ENCODE measurements around the gene MAP1LC3B2. TPM values are rescaled to one million over a fixed set of nuclear protein-coding genes. Genes with fewer than 3 reads are reported as not detected.

MAP1LC3B2 gene
- total RNA-seq, 1 donor from 2014 or later, result not detected

DNA sequence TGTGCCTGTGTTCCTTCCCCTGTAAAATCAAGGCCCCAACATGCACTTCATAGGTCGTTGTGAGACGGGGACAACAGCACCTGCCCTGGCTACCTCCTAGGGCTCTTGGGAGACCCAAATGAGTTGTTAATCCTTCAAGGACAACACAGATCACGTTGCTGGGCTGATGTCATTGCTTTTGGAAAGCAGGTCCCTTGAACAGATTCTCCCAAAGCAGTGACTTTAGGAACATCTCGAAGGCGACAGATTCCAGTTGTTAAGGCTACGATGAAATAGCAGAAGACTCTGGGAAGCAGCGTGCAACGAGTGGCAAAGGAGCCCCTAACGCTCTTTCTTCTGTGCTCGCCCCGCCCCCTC lies 26.2 kb upstream of the MAP1LC3B2 start:
- H3K4me1 Mint-ChIP-seq (ENCODE audit: unreplicated experiment), result peaks cover 2% of the 10 kb centered on the region

DNA sequence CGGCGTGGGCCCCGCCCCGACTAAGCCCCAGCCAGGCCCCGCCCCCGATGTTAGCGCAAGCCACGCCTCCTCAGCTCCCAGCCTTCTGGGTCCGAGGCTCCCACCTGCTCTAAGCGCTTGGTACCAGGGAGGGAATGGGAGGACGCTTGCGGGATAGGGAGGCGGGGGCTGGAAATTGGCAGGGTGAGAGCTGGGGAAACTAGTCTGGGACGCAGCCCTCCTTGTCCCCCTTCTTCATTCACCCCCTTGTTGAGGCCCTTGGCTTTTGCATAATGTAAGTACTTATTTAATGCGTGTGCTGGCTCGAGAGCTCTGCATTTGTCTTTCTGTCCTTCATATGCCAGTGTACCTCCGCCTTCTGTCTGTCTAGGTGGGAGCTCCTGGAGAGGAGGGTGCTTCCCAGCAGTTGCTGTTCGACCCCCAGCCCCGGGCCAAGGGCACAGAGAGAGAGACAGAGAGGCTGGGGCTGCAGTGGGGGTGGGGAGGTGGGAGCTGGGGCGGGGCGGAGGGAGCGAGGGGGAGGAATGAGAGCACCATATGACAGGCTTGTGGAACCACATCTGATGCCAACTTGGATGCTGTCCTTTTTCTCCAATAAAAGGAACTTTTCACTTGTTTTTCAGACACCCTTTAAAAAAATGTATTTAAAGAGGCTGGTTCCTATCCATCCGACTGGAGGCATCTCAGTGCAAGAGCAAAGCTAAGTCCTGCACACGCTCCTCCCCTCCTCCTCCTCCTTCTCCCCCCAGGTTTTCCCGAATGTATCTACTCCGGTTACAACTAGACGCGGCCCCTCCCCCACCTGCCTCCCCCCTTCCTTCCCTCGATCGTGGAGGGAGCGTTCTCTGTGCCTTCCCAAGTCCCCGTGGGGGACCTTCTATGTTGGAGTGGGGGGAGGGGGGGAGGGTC lies 25.6 kb upstream of the MAP1LC3B2 start:
- Mint-ChIP-seq H3K4me1 (ENCODE audit: unreplicated experiment) (peaks cover 3% of the 10 kb centered on the region), H3K9me3 (ENCODE audit: unreplicated experiment) (no peaks in the 10 kb centered on the region), H3K27ac (ENCODE audit: unreplicated experiment) (no peak overlapping the region)

More for the DNA sequence above, 26.2 kb upstream of the MAP1LC3B2 start:
- H3K9me3 Mint-ChIP-seq (ENCODE audit: unreplicated experiment), result no peaks in the 10 kb centered on the region
- no peak for DNase-seq (ENCODE audit: low spot score)
- H3K27me3 Mint-ChIP-seq (ENCODE audit: unreplicated experiment), result peaks cover 6% of the 10 kb centered on the region
- H3K4me3 Mint-ChIP-seq (ENCODE audit: unreplicated experiment), result no peak overlapping the region
- H3K27ac Mint-ChIP-seq (ENCODE audit: unreplicated experiment), result no peak overlapping the region
- H3K36me3 Mint-ChIP-seq (ENCODE audit: low read depth, unreplicated experiment), result no peaks in the 10 kb centered on the region
- TF ChIP-seq, protein P1, sequence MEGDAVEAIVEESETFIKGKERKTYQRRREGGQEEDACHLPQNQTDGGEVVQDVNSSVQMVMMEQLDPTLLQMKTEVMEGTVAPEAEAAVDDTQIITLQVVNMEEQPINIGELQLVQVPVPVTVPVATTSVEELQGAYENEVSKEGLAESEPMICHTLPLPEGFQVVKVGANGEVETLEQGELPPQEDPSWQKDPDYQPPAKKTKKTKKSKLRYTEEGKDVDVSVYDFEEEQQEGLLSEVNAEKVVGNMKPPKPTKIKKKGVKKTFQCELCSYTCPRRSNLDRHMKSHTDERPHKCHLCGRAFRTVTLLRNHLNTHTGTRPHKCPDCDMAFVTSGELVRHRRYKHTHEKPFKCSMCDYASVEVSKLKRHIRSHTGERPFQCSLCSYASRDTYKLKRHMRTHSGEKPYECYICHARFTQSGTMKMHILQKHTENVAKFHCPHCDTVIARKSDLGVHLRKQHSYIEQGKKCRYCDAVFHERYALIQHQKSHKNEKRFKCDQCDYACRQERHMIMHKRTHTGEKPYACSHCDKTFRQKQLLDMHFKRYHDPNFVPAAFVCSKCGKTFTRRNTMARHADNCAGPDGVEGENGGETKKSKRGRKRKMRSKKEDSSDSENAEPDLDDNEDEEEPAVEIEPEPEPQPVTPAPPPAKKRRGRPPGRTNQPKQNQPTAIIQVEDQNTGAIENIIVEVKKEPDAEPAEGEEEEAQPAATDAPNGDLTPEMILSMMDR (IDR thresholded peaks at IDR 0.05; ENCODE audit: unreplicated experiment), result no peak

DNA sequence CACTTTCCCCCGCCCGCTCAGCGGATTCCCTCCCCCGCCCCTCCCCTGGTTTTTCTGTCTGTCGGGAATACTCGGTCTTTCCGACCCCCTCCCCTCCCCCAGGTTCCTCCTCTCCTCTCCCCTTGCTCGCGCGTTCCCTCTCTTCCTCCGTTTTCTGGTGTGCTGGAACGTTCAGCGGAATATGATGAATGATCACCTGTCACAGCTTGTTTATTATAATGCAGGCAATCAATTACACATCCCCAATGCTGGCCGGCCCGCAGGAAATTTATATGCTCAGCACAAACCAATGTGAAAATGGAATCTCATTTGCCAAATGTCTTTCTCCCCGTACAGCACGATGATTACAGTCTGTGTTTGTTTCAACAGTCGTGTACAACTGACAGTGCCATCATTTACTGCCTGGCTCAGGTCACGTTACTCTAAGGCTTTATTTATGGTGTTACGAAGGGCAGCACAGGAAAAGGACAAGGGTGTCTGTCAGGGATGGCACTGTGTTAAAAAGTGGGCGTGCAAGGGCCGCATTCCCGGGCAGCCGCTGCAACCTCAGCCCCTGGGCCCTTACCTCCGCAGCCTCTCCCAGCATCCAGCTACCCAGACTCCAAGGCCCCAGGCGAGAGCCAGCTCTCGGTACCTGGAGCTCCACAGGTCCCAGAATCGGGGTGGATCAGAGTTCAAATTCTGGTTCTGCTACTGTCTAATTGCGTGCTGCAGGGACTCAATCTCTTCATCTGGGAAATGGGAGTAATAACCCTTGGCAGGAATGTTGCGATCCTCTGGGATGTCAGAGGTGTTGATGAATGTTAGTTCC lies 24.7 kb upstream of the MAP1LC3B2 start:
- no peaks in the 10 kb centered on the region for H3K9me3 Mint-ChIP-seq (ENCODE audit: unreplicated experiment)
- TF ChIP-seq, protein P1 (IDR thresholded peaks at IDR 0.05; ENCODE audit: unreplicated experiment), result no peak
- no peak overlapping the region for H3K27ac Mint-ChIP-seq (ENCODE audit: unreplicated experiment)
- no peaks in the 10 kb centered on the region for H3K36me3 Mint-ChIP-seq (ENCODE audit: low read depth, unreplicated experiment)
- peaks cover 12% of the 10 kb centered on the region for H3K4me1 Mint-ChIP-seq (ENCODE audit: unreplicated experiment)
- no peak for DNase-seq (ENCODE audit: low spot score)
- H3K4me3 Mint-ChIP-seq (ENCODE audit: unreplicated experiment), result peak overlapping the region; percentile 63
- H3K27me3 Mint-ChIP-seq (ENCODE audit: unreplicated experiment), result peaks cover 6% of the 10 kb centered on the region

More for the DNA sequence above, 25.6 kb upstream of the MAP1LC3B2 start:
- Mint-ChIP-seq H3K27me3 (ENCODE audit: unreplicated experiment) (peaks cover 6% of the 10 kb centered on the region), H3K36me3 (ENCODE audit: low read depth, unreplicated experiment) (no peaks in the 10 kb centered on the region), H3K4me3 (ENCODE audit: unreplicated experiment) (peak overlapping the region; percentile 90)
- peak; percentile 77 for DNase-seq (ENCODE audit: low spot score)
- TF ChIP-seq, protein P1 (IDR thresholded peaks at IDR 0.05; ENCODE audit: unreplicated experiment), result no peak

- Mint-ChIP-seq H3K27ac (ENCODE audit: unreplicated experiment) (no peak overlapping the region), H3K4me1 (ENCODE audit: unreplicated experiment) (peaks cover 16% of the 10 kb centered on the region)
Observed at GRCh38 chr12:116535241-116535640, 23.9 kb upstream of the MAP1LC3B2 start.

More at GRCh38 chr12:116535241-116535640, 23.9 kb upstream of the MAP1LC3B2 start:
- no peaks in the 10 kb centered on the region for H3K9me3 Mint-ChIP-seq (ENCODE audit: unreplicated experiment)
- no peak for DNase-seq (ENCODE audit: low spot score)
- H3K4me3 Mint-ChIP-seq (ENCODE audit: unreplicated experiment), result no peak overlapping the region
- TF ChIP-seq, protein P1 (IDR thresholded peaks at IDR 0.05; ENCODE audit: unreplicated experiment), result no peak
- peaks cover 5% of the 10 kb centered on the region for H3K27me3 Mint-ChIP-seq (ENCODE audit: unreplicated experiment)
- no peaks in the 10 kb centered on the region for H3K36me3 Mint-ChIP-seq (ENCODE audit: low read depth, unreplicated experiment)

Data from endothelial cell (in vitro differentiated cells).